CD4-positive, alpha-beta T cell treated with Interferon gamma for 1 hour (primary cell): ENCODE data around the gene RHBDL1.
A peak's percentile ranks its signal among the peaks of the same experiment; 100 is the strongest.

Experiments
- DNase-seq: peaks from one replicate; pipeline ENCODE4 v3.0.0-alpha.2; 2020

Gene RHBDL1

DNA sequence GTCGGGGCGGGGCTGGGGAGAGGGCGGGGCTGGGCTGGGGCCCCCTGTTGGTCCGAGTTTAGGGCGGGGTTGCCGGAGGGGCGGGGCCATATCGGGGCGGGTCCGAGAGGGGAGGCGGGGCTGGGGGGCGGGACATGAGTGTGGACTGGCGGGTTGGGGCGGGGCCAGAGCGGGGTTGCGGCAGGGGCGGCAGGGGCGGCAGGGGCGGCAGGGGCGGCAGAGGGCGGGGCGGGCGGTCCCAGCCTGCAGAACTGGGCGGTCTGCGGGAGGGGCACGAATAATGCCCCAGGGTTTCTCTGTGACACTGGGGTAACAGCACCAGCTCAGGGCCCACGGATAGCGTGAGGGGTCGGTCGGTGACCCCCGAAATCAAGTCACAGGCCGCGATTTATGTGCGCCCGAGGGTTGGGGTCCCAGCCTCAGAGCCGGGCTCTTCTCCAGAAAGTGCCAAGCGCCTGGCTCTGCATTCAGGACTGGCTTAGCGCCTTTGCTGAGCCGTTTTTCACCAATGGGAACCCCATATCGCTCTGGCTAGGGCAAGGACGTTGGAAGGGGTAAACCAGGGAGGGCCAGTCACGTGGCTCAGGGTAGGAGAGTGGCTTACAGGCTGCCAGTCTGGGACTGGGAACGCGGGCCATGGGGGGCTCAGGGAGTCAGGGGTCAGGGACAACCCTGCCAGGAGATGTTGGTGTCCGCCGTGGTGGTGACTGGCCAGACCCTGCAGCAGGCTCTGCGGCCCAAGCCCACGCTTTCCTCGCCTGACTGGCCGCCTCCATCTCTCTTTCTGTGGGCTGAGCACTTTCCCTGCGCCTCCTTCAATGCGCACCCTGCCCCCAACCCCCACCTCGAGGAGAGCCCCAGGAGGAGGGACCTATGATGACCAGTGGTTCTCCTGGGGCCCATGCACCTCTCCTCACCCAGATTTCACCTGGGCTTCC, 38.1 kb upstream of the RHBDL1 start:
- DNase-seq: peak; percentile 84

DNA sequence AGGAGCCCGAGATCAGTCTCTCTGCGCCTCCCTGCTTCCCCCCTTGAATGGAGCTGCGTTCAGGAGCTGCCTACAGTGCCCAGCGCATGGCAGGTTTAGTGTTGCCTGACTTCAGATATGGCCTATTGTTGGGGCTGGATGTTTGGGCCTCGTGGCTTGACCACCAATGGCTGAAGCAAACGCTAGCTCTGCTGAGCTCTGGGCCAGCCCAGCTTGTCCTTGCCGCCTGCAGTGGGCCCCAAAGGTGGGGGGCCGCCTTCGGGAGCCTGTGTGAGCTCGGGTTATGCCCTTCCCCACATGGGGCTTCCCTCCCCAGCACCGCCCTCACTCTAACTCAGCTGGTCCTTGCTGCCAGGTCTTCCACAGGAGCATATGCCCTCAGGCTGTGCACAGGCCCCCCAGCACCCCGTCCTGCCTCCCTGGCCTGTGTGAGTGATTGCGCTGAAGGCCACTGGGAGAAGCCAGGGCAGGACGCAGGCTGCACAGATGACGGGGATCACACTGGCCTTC, 37.4 kb upstream of the RHBDL1 start:
- DNase-seq: no peak

DNA sequence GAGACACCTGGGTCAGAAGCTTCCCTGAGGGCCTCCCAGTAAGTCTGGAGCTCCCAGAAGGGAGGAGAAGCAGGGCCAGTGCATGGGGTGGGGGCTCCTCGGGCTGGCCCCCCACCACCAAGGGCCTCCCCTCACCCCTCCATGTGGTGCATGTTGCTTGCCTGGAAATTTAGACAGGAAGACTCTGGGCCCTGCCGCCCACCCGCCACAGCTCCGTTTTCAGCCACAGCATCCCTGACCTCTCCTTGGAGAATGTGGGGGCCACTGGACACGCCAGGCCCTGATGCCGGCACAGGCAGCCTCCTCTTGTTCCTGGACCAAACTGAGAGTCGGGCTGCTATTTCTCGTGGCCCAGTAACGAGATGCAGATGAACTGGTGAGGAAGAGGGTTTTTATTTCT, 36.6 kb upstream of the RHBDL1 start:
- DNase-seq: no peak

- DNase-seq: no peak
Measured at GRCh38 chr16:640614-641013, 34.9 kb upstream of the RHBDL1 start.

DNA sequence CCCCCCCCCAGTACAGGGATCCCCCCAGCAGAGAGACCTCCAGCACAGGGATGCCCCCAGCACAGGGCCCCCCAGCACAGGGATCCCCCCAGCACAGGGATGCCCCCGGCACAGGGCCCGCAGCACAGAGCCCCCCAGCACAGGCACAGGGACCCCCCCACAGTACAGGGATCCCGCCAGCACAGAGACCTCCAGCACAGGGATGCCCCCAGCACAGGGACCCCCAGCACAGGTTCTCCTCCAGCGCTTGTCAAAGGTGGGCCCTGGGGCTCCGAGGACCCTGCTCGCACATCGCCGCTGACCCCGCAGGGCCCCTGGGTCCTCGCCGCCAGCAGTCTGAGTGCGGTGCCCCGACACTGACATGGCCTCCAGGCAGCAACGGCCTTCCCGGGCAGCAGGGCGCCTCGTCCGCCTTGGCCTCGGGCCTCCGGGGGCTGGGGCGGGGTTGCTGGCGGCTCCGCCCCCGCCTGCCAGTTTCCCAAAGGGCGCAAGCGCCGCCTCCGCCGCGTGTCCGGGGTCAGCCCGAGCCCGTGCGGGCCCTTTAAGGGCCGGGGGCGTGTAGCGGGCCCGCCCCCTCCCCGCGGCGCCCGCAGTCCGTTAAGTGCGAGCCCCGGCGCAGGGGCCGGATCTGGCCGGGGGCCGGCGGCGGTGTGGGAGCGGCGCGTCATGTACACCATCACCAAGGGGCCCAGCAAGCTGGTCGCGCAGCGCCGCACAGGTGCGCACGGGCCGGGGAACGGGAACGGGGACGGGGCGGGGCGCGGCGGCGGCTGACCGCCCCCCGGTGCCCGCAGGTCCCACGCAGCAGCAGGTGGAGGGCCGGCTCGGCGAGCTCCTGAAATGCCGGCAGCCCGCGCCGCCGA, 33.9 kb upstream of the RHBDL1 start, which contains the start of gene MCRIP2:
TSS of gene MCRIP2 (plus strand) at position 503 of the 863 bp plus-strand sequence. CDS start at position 667, 164 bp downstream.
- peak; percentile 59 for DNase-seq

GRCh38 chr16:642189-643049, 33.1 kb upstream of the RHBDL1 start:
- peak; percentile 54 for DNase-seq

DNA sequence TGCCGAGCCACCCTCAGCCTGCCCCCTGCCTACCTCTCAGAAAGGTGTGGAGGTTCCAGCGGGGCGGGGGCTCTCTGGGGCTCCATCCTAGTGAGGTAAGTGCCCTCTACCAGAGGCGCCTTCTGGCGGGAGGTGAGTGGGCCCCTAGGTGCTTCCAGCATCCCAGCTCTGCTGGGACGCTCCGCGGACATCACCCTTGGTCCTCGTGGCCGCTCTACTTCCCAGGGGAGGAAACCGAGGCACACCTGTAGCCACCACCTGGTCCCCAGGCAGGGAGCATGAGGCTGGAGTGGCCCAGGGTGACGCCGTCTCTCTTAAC, 32.5 kb upstream of the RHBDL1 start:
- DNase-seq: no peak

DNA sequence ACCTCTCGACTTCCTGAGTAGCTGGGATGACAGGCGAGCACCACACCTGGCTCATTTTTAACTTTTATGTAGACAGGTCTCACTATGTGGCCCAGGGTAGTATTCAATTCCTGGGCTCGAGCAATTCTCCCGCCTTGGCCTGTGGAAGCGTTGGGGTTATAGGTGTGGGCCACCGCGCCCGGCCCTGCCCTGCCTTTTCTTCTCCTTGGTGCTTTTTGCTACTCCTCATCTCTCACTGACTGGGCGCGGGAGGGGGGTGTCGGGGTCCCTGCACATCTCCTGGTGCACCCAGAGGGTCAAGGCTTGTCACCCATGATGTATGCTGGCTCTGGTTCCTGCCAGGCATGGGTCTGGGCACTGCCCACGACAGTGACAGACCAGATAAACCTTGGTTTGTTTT, 30.9 kb upstream of the RHBDL1 start:
- no peak for DNase-seq

- no peak for DNase-seq
Measured at GRCh38 chr16:645852-646678, 29.4 kb upstream of the RHBDL1 start.

GRCh38 chr16:646679-647172, 28.7 kb upstream of the RHBDL1 start:
- DNase-seq: no peak

DNA sequence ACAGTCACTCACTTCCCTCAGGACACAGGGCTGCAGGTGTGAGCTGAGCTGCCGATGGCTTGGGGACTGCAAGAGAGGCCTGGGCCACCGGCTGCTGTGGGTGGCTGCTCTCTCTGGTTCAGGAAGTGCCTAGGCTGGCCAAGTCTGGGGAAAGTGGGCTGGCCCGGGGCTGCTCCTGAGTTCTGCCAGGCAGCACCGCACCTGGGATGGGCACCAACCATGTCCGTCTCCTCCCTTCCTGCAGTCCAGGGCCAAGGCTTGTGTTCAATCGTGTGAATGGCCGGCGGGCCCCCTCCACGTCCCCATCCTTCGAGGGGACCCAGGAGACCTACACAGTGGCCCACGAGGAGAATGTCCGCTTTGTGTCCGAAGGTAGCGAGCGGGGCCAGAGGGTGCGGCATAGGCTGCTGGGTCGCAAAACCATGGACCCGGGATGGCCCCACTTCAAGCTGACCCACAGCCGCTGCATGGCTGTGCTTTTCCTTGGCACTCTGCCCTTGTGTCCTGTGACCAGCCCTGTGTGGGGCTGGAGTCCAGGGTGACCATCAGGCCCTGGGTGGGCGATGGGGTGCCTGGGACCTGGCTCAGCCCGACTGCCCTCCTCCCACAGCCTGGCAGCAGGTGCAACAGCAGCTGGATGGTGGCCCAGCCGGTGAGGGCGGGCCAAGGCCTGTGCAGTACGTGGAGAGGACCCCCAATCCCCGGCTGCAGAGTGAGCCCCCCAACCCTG, 28.1 kb upstream of the RHBDL1 start:
- no peak for DNase-seq

DNA sequence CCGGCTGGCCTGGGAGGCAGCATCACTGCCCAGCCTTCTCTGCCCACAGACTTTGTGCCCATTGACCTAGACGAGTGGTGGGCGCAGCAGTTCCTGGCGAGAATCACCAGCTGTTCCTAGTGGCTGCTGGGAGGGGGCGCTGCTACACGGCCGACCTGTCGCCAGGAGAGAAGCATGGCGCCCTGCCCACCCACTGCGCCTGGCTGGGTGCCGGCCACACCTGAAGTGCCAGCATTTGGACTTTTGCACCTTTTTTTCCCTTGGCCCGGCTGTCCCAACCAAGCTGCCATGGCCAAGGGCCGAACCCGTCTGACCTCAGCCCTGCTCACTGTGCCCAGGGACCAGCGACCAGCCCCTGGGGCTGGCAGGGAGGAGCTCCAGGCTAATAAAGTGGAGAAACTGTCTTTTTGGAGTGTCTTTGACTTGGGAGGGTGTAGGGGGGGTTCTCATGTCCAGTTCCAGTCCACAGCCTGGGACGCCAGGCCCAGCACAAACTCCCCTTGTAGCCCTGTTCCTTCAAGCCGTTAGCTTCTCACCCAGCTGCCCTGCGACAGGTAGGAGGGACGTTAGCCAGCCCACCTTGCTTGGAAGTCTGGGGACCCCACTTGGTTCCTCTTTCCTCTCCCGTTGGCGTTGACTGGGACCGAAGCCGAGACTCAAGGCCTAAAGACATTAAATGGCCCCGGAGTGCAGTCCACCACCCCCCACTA, 27.2 kb upstream of the RHBDL1 start:
- DNase-seq: no peak

GRCh38 chr16:648781-649589, 26.5 kb upstream of the RHBDL1 start, which contains the start of gene WDR90:
Gene WDR90 (plus strand): TSS chr16:649365. CDS start chr16:649417, 52 bp downstream.
- DNase-seq: peak; percentile 87

GRCh38 chr16:649631-650030, 25.8 kb upstream of the RHBDL1 start:
- DNase-seq: no peak

DNA sequence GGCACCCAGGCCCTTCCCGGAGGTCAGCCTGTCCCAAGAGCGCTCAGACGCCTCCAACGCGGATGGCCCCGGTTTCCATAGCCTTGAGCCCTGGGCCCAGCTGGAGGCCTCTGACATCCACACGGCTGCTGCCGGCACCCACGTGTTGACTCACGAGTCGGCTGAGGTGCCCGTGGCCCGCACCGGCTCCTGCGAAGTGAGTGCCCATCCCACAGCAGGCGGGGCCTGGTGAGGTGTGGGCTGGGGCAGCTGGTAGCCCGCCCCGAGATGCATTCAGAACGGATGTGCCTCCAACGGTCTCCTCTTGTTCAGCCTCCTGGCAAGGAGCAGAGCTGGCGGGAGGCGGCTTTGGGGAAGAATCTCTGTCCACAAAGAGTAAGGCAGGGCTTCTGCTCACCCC, 23.6 kb upstream of the RHBDL1 start:
- DNase-seq: no peak

DNA sequence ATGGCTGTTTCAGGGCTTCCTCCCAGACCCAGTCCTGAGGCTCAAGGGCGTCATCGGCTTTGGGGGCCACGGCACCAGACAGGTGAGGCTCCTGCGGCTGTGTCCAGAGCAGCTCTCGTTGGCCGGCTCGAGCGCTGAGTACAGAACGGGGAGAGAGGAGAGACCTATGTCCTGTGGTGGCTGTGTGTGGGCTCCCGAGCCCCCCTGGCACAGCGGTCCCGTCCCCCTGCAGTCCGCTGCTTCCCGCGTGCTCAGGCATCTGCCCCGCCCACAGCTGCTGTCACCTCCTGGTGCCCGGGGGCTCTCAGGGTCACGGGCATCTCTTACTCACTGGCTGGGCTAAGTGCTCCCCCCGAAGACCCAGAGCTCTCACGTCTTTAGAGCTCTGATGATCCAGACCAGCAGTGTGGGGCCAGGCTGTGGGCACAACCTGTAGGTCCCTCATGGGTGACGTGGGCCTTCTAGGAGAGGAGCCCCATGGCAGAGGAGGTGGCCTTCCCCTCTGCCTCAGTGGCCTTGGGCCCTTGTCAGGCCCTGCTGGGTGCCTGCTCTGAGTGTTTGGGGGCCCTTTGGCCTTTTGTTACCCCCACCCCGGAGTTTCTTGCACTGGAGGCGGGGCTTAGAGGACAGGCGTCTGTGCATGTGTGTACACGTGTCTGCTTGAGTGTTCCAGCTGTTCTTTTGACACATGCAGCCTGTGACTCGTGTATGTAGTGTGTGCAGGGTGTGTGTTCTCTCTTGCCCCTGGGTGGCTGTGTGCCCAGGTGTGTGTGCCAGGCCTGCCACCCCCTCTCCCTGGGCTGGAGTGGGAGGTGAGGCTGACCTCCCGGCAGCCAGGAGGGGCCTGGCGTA, 22.8 kb upstream of the RHBDL1 start:
- DNase-seq: no peak

DNA sequence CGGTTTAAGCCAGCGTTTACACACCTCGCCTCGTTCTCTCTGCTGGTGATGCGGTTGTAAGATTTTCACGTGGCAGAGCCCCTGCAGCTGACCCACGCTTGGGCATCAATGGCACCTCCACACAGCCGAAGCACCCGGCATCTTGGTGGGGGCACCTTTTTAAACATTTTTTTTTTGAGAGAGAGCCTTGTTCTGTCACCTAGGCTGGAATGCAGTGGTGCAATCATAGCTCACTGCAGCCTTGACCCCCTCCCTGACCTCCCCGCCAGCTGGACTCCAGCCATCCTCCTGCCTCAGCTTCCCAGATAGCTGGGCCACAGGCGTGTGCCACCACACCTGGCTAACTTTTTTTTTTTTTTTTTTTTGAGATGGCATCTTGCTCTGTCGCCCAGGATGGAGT, 21.4 kb upstream of the RHBDL1 start:
- DNase-seq: no peak

DNA sequence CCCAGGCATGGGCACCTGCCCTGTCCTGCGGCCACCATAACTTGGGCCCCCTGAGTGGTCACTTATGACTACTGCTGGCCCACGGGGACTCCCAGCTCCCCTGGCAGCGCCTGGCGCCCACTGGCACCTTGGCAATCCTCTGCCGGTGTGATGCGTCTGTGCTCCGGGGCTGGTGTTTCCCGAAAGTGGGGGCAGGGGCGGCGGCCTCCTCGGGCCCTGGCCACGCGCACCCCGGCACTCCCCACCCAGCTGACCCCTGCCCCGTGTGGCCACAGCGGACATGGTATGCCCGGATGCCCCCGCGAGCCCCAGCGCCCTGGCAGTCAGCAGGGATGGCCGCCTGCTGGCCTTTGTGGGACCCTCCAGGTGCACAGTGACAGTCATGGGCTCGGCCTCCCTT, 18.0 kb upstream of the RHBDL1 start:
- DNase-seq: no peak
